Pancreas (tissue), 10 donors: ENCODE data around the gene TBX2. TPM values are rescaled to one million over a fixed set of nuclear protein-coding genes. Genes with fewer than 3 reads are reported as not detected.

ENCODE experiments used
- ATAC-seq, 4 donors: fragments of 200-7000 bp; cut with Tn5 transposase; one replicate each; pipeline versions ENCODE4 v1.8.0 to v1.9.1; 2020; ENCODE audit warnings: mild to moderate bottlenecking in 4 of 4, moderate library complexity in 4 of 4
- DNase-seq, 6 donors: peaks; one replicate each; pipeline ENCODE4 v3.0.0-alpha.2; 2020
- FAIRE-seq: peaks from 2 replicates; lab custom pipeline; 2012; peaks lifted over from hg19 to GRCh38; lab: Jason Lieb, UNC
- H3K27ac ChIP-seq, 4 donors: fragments of 200-600 bp; sonication (generic); 1 replicate in 3 of 4; 2 replicates in 1 of 4; pipeline versions ENCODE4 v1.5.0 to v1.8.0; 2020
- H3K27me3 ChIP-seq, 4 donors: fragments of 200-600 bp; one replicate each; pipeline ENCODE4 v1.8.0; 2021
- H3K36me3 ChIP-seq, 3 donors: fragments of 200-600 bp; sonication (generic) in 1 of 3; one replicate each; pipeline versions ENCODE4 v1.5.0 to v1.8.0; 2020 to 2021
- H3K4me1 ChIP-seq, 3 donors: fragments of 200-600 bp; one replicate each; pipeline ENCODE4 v1.8.0; 2021
- H3K4me3 ChIP-seq, 4 donors: fragments of 200-600 bp; sonication (generic) in 2 of 4; one replicate each; pipeline versions ENCODE4 v1.5.0 to v1.8.0; 2020 to 2021
- H3K9me3 ChIP-seq, 4 donors: fragments of 200-600 bp; one replicate each; pipeline ENCODE4 v1.8.0; 2021
- CTCF ChIP-seq, 4 donors: fragments of 200-600 bp; sonication (generic) in 3 of 4; IDR thresholded peaks; one replicate each; pipeline versions ENCODE4 v1.5.0 to v1.8.0; 2021; ENCODE audit warnings: antibody characterized with exemption in 4 of 4
- WGBS, 2 donors: extraction: QIAGEN DNeasy Blood & Tissue Kit; methylation state at CpG; one replicate each; pipeline ENCODE4 v1.1.7; 2013; 5-methylcytosine and 5-hydroxymethylcytosine counted together
- intact Hi-C, 3 donors: fragments of 100-400 bp; cut with DNase I; formaldehyde crosslinking; loops; one replicate each; pipeline versions ENCODE4 v1.11.1 to v1.14.2; 2022
- polyA plus RNA-seq, 2 donors: library from polyadenylated mRNA; stranded (reverse); fragments of 200-250 nt; gene quantifications; one replicate each; pipeline ENCODE4 v1.2.3, GENCODE V29; 2013
- total RNA-seq, 6 donors: library from RNA; stranded (reverse); fragmentation: NEBNext Ultra II Directional in 4 of 6; extraction: Animal tissue kit (Norgen Biotek cat#: 25700) in 4 of 6; gene quantifications; one replicate each; pipeline versions ENCODE4 v1.2.1 to v1.2.4, GENCODE V29; 2021 to 2023
- donor health status: healthy with polysubstance abuse.
- donor health status: DM: no; HTN: no; CAD: no; lungs with moderate emphysema.
- donor health status: DM: no; HTN: no; CAD: no.
- donor health status: control.
- donor health status: control.
- donor health status: Bipolar disorder and iron deficiency.
- donor health status: DM: yes; HTN: yes; CAD: no.
- donor health status: DM: no; HTN: no; CAD: no.
- donor health status: DM: no; HTN: no; CAD: no.
- donor health status: DM: yes; HTN: yes; CAD: no.

The TBX2 gene
- total and polyA plus RNA-seq, 8 donors: 1.2 to 12.1 (median 2.7) TPM

GRCh38 chr17:61364463-61364846 is 35.2 kb upstream of the TBX2 start:
- no peak overlapping the region for H3K4me3 ChIP-seq
- no peaks in the 10 kb centered on the region for H3K4me1 ChIP-seq
- no peak for FAIRE-seq
- no peaks in the 10 kb centered on the region for H3K27me3 ChIP-seq
- TF ChIP-seq CTCF (IDR thresholded peaks at IDR 0.05): no peak
- DNase-seq: no peak
- H3K9me3 ChIP-seq: no peaks in the 10 kb centered on the region
- WGBS, 2 donors: 95 to 97% methylated on average over 3 of the region's 3 CpGs
- no peaks in the 10 kb centered on the region for H3K36me3 ChIP-seq
- no peak overlapping the region for H3K27ac ChIP-seq
- intact Hi-C loops: no loop called here
- no peak for ATAC-seq

DNA sequence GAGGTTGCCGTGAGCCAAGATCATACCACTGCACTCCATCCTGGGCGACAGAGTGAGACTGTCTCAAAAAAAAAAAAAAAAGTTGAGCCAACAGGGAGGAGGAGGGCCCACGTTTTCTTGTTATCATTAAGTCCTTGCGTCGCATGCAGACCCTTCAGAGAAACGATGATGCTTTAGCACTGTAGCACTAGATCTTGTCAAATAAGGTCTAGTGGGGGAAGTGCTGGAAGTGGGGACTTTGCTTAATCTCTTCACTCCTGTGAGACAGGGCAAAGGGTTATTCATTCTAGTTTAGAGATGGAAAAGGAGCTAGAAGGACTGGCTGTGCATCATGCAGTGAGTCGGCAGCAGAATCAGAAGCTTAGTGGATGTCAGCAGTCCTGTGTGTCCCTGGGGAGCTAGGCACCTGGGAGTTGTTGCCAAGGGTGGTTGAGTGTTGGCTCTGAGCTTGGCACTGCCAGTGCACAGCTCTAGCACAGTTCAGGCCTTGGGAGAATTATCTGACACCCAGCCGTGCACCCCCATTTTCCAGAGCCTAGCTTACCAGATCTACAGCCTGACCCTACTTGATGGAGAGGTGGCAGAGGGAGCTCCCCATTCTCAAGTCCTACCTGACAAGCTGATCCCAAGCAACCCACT is 33.4 kb upstream of the TBX2 start:
- no peak for FAIRE-seq
- Histone ChIP-seq H3K4me3 (no peak overlapping the region), H3K4me1 (no peaks in the 10 kb centered on the region), H3K36me3 (no peaks in the 10 kb centered on the region), H3K27me3 (no peaks in the 10 kb centered on the region), H3K9me3 (no peaks in the 10 kb centered on the region), H3K27ac (no peak overlapping the region)
- DNase-seq: no peak
- intact Hi-C loops: no loop called here
- 93 to 99% methylated on average over 8 of the region's 8 CpGs for WGBS, 2 donors
- no peak for TF ChIP-seq CTCF (IDR thresholded peaks at IDR 0.05)
- no peak for ATAC-seq

GRCh38 chr17:61366715-61367413 is 32.8 kb upstream of the TBX2 start:
- no peaks in the 10 kb centered on the region for H3K36me3 ChIP-seq
- no peaks in the 10 kb centered on the region for H3K27me3 ChIP-seq
- 78 to 81% methylated on average over 19 of the region's 19 CpGs for WGBS, 2 donors
- DNase-seq (no peak), FAIRE-seq (no peak), ATAC-seq (no peak)
- H3K27ac ChIP-seq: no peak overlapping the region
- no peaks in the 10 kb centered on the region for H3K4me1 ChIP-seq
- intact Hi-C loops: no loop called here
- H3K9me3 ChIP-seq: no peaks in the 10 kb centered on the region
- H3K4me3 ChIP-seq: no peak overlapping the region
- no peak for TF ChIP-seq CTCF (IDR thresholded peaks at IDR 0.05)

GRCh38 chr17:61368049-61368831 is 31.4 kb upstream of the TBX2 start:
- FAIRE-seq: no peak
- no peak overlapping the region for H3K27ac ChIP-seq

More at GRCh38 chr17:61368049-61368831, 31.4 kb upstream of the TBX2 start:
- Histone ChIP-seq H3K9me3 (no peaks in the 10 kb centered on the region), H3K4me1 (no peaks in the 10 kb centered on the region), H3K4me3 (no peak overlapping the region), H3K27me3 (no peaks in the 10 kb centered on the region), H3K36me3 (no peaks in the 10 kb centered on the region)
- WGBS, 2 donors: 95 to 97% methylated on average over 27 of the region's 27 CpGs
- no peak for TF ChIP-seq CTCF (IDR thresholded peaks at IDR 0.05)
- intact Hi-C loops: no loop called here
- DNase-seq (no peak), ATAC-seq (no peak)
